Placental pericyte (primary cell): ENCODE measurements around the gene REX1BD. TPM values are rescaled to one million over a fixed set of nuclear protein-coding genes. Genes with fewer than 3 reads are reported as not detected.

Experiments used
- small RNA-seq: library from RNA; depleted of rRNA; stranded (forward); fragments of <200 nt; gene quantifications from one replicate; pipeline ENCODE3, GENCODE V24; 2012; ENCODE audit warnings: low replicate concordance
- total RNA-seq: library from RNA; depleted of rRNA; stranded (reverse); fragments of >200 nt; gene quantifications from 2 replicates; pipeline ENCODE4 v1.2.3, GENCODE V29; 2012

REX1BD gene
- 27.4 and 51.0 TPM in 2 replicates for total RNA-seq

GRCh38 chr19:18588611-18589379 is at the start of gene REX1BD:
REX1BD (plus strand) TSS chr19:18588798; CDS start chr19:18588802, 4 bp downstream.

GRCh38 chr19:18542941-18543813 is 45.4 kb upstream of the REX1BD start, which contains the start of gene FKBP8:
FKBP8 (minus strand) TSS chr19:18543573; CDS start chr19:18541970, 1,603 bp downstream.

GRCh38 chr19:18557411-18558201 is 31.0 kb upstream of the REX1BD start, which contains the start of gene KXD1:
KXD1 (plus strand) TSS chr19:18557870; CDS start chr19:18562057, 4,187 bp downstream.

GRCh38 chr19:18571564-18572344 is 16.8 kb upstream of the REX1BD start, which contains the start of gene UBA52:
UBA52 (plus strand) TSS chr19:18571857; CDS start chr19:18573301, 1,444 bp downstream.

GRCh38 chr19:18606281-18607225 is 18.0 kb downstream of the REX1BD start, which contains the start of gene CRLF1:
CRLF1 (minus strand) TSS chr19:18606799; CDS start chr19:18606656, 143 bp downstream.

GRCh38 chr19:18612772-18613588 is 24.4 kb downstream of the REX1BD start, which contains the start of gene TMEM59L:
TMEM59L (plus strand) TSS chr19:18612870; CDS start chr19:18612959, 89 bp downstream.

GRCh38 chr19:18636969-18637629 is 48.5 kb downstream of the REX1BD start, which contains the start of gene KLHL26:
KLHL26 (plus strand) TSS chr19:18637028; CDS start chr19:18637055, 27 bp downstream.

Small RNAs within 50 kb of the gene (small RNA-seq; reads per million reads assigned to genes)
- not detected for gene RN7SL155P

Other genes starting within 250 kb of the REX1BD start
- gene PGPEP1, start 248.2 kb upstream of the REX1BD start, total RNA-seq: 40.8 and 45.5 TPM in 2 replicates
- gene GDF15, start 202.6 kb upstream of the REX1BD start, total RNA-seq: 98.2 and 1,056 TPM in 2 replicates
- 0.14 and 0.44 TPM in 2 replicates for gene LRRC25, start 191.2 kb upstream of the REX1BD start, total RNA-seq
- 65.7 and 128 TPM in 2 replicates for gene SSBP4, start 169.4 kb upstream of the REX1BD start, total RNA-seq
- gene ISYNA1, start 150.7 kb upstream of the REX1BD start, total RNA-seq: 24.9 and 56.5 TPM in 2 replicates
- 23.9 and 27.6 TPM in 2 replicates for gene ELL, start 66.7 kb upstream of the REX1BD start, total RNA-seq
- gene FKBP8, start 45.2 kb upstream of the REX1BD start, total RNA-seq: 178 and 405 TPM in 2 replicates
- gene KXD1, start 30.9 kb upstream of the REX1BD start, total RNA-seq: 124 and 142 TPM in 2 replicates
- 743 and 1,675 TPM in 2 replicates for gene UBA52, start 16.9 kb upstream of the REX1BD start, total RNA-seq
- under 0.01 and 2.6 TPM in 2 replicates for gene CRLF1, start 18.0 kb downstream of the REX1BD start, total RNA-seq
- 0.14 and 0.88 TPM in 2 replicates for gene TMEM59L, start 24.1 kb downstream of the REX1BD start, total RNA-seq
- gene KLHL26, start 48.2 kb downstream of the REX1BD start, total RNA-seq: 6.6 and 7.4 TPM in 2 replicates
- 3.0 and 3.5 TPM in 2 replicates for gene CRTC1, start 94.9 kb downstream of the REX1BD start, total RNA-seq
- not detected in 2 replicates for gene COMP, start 202.5 kb downstream of the REX1BD start, total RNA-seq
- 60.4 and 76.5 TPM in 2 replicates for gene UPF1, start 243.2 kb downstream of the REX1BD start, total RNA-seq